Suprapubic skin (tissue), 4 donors: ENCODE results near the gene AP4E1. TPM values are rescaled to one million over a fixed set of nuclear protein-coding genes. Genes with fewer than 3 reads are reported as not detected.

Experiments
- DNase-seq, 2 donors: peaks; one replicate each; pipeline ENCODE4 v3.0.0-alpha.2; 2019; ENCODE audit warnings: low spot score in 2 of 2
- H3K27ac ChIP-seq: fragments of 200-600 bp; sonication (generic); one replicate; pipeline ENCODE4 v1.5.1; 2019
- H3K27me3 ChIP-seq: fragments of 200-600 bp; sonication (generic); one replicate; pipeline ENCODE4 v1.5.1; 2019
- H3K36me3 ChIP-seq: fragments of 200-600 bp; sonication (generic); one replicate; pipeline ENCODE4 v1.5.1; 2019
- H3K4me1 ChIP-seq: fragments of 200-600 bp; sonication (generic); one replicate; pipeline ENCODE4 v1.5.1; 2019
- H3K4me3 ChIP-seq: fragments of 200-600 bp; sonication (generic); one replicate; pipeline ENCODE4 v1.5.1; 2019; ENCODE audit warnings: mild to moderate bottlenecking
- H3K9me3 ChIP-seq: fragments of 200-600 bp; sonication (generic); one replicate; pipeline ENCODE4 v1.5.1; 2019
- CTCF ChIP-seq, 2 donors: fragments of 200-600 bp in 1 of 2; fragments of 450-650 bp in 1 of 2; sonication (generic) in 1 of 2; IDR thresholded peaks; one replicate each; pipeline ENCODE4 v1.5.1; 2016 to 2019; ENCODE audit warnings: antibody characterized with exemption in 2 of 2, mild to moderate bottlenecking in 1 of 2, moderate library complexity in 1 of 2
- EP300 ChIP-seq: sonication (generic); formaldehyde crosslinking; IDR thresholded peaks from one replicate; pipeline ENCODE4 v1.6.1; 2017; ENCODE audit warnings: antibody characterized with exemption
- POLR2A ChIP-seq, 2 donors: fragments of 450-650 bp; IDR thresholded peaks; one replicate each; pipeline ENCODE4 v1.6.1; 2017; ENCODE audit warnings: antibody characterized with exemption in 2 of 2, mild to moderate bottlenecking in 2 of 2, moderate library complexity in 2 of 2
- POLR2AphosphoS5 ChIP-seq, 3 donors: sonication (generic); formaldehyde crosslinking; IDR thresholded peaks; one replicate each; pipeline ENCODE4 v1.6.1; 2017; ENCODE audit warnings: antibody characterized with exemption in 3 of 3
- WGBS: methylation state at CpG from one replicate; pipeline ENCODE4 v1.1.5; 2018; 5-methylcytosine and 5-hydroxymethylcytosine counted together
- total RNA-seq, 4 donors: library from RNA; depleted of rRNA; stranded (reverse); fragments of >200 nt; gene quantifications; one replicate each; pipeline ENCODE4 v1.1.0, GENCODE V29; 2016

The AP4E1 gene
- total RNA-seq, 4 donors from 2014 or later, result 12.7 to 18.7 (median 13.0) TPM

GRCh38 chr15:50879016-50879617, 29.4 kb upstream of the AP4E1 start:
- no peak overlapping the region for H3K4me3 ChIP-seq
- peaks cover 22% of the 10 kb centered on the region for H3K4me1 ChIP-seq
- WGBS, result 64% methylated on average over 4 of the region's 4 CpGs
- DNase-seq, result no peak
- TF ChIP-seq POLR2A (IDR thresholded peaks at IDR 0.05), result no peak
- TF ChIP-seq EP300, result no peak
- no peak for TF ChIP-seq CTCF (IDR thresholded peaks at IDR 0.05)
- TF ChIP-seq POLR2AphosphoS5 (IDR thresholded peaks at IDR 0.05), result no peak
- no peaks in the 10 kb centered on the region for H3K36me3 ChIP-seq
- H3K27me3 ChIP-seq, result no peaks in the 10 kb centered on the region
- no peaks in the 10 kb centered on the region for H3K9me3 ChIP-seq
- H3K27ac ChIP-seq, result no peak overlapping the region

GRCh38 chr15:50880206-50880605, 28.3 kb upstream of the AP4E1 start:
- Histone ChIP-seq H3K27me3 (no peaks in the 10 kb centered on the region), H3K4me3 (no peak overlapping the region), H3K36me3 (no peaks in the 10 kb centered on the region), H3K27ac (no peak overlapping the region), H3K4me1 (peaks cover 33% of the 10 kb centered on the region), H3K9me3 (no peaks in the 10 kb centered on the region)
- TF ChIP-seq CTCF (IDR thresholded peaks at IDR 0.05), result no peak
- no peak for TF ChIP-seq EP300
- TF ChIP-seq POLR2AphosphoS5 (IDR thresholded peaks at IDR 0.05), result no peak
- TF ChIP-seq POLR2A (IDR thresholded peaks at IDR 0.05), result no peak
- DNase-seq, result no peak
- WGBS, result 75% methylated on average over 2 of the region's 2 CpGs

- no peak overlapping the region for H3K4me3 ChIP-seq
- 94% methylated on average over 2 of the region's 2 CpGs for WGBS
- H3K4me1 ChIP-seq, result peaks cover 38% of the 10 kb centered on the region
- no peak for TF ChIP-seq EP300
- no peak for TF ChIP-seq CTCF (IDR thresholded peaks at IDR 0.05)
- TF ChIP-seq POLR2AphosphoS5 (IDR thresholded peaks at IDR 0.05), result no peak
- no peak for TF ChIP-seq POLR2A (IDR thresholded peaks at IDR 0.05)
- H3K36me3 ChIP-seq, result no peaks in the 10 kb centered on the region
- H3K27ac ChIP-seq, result no peak overlapping the region
- no peaks in the 10 kb centered on the region for H3K27me3 ChIP-seq
- H3K9me3 ChIP-seq, result no peaks in the 10 kb centered on the region
- DNase-seq, result no peak
Measured at GRCh38 chr15:50880651-50881114, 27.8 kb upstream of the AP4E1 start.

- Histone ChIP-seq H3K27ac (no peak overlapping the region), H3K4me1 (peaks cover 40% of the 10 kb centered on the region), H3K36me3 (no peaks in the 10 kb centered on the region), H3K9me3 (no peaks in the 10 kb centered on the region), H3K27me3 (no peaks in the 10 kb centered on the region), H3K4me3 (no peak overlapping the region)
- 57% methylated on average over 6 of the region's 6 CpGs for WGBS
- TF ChIP-seq EP300, result no peak
- no peak for TF ChIP-seq CTCF (IDR thresholded peaks at IDR 0.05)
- TF ChIP-seq POLR2AphosphoS5 (IDR thresholded peaks at IDR 0.05), result no peak
- TF ChIP-seq POLR2A (IDR thresholded peaks at IDR 0.05), result no peak
- DNase-seq, result no peak
Measured at GRCh38 chr15:50881121-50882048, 27.1 kb upstream of the AP4E1 start.

GRCh38 chr15:50883903-50884302, 24.6 kb upstream of the AP4E1 start:
- Histone ChIP-seq H3K9me3 (no peaks in the 10 kb centered on the region), H3K36me3 (no peaks in the 10 kb centered on the region), H3K4me1 (peaks cover 34% of the 10 kb centered on the region), H3K4me3 (no peak overlapping the region), H3K27me3 (no peaks in the 10 kb centered on the region), H3K27ac (peak overlapping the region; percentile 27)
- DNase-seq, result no peak
- WGBS, result 47% methylated on average over 2 of the region's 2 CpGs
- TF ChIP-seq EP300 (no peak), CTCF (IDR thresholded peaks at IDR 0.05) (no peak), POLR2A (IDR thresholded peaks at IDR 0.05) (no peak), POLR2AphosphoS5 (IDR thresholded peaks at IDR 0.05) (no peak)
